ENCODE measurements around the gene SYNE2.
"Not testable (repeated sequence)": the region's sequence is repeated elsewhere in the genome, so short reads cannot be mapped to it uniquely, and the experiment has no call there.

The SYNE2 gene

DNA sequence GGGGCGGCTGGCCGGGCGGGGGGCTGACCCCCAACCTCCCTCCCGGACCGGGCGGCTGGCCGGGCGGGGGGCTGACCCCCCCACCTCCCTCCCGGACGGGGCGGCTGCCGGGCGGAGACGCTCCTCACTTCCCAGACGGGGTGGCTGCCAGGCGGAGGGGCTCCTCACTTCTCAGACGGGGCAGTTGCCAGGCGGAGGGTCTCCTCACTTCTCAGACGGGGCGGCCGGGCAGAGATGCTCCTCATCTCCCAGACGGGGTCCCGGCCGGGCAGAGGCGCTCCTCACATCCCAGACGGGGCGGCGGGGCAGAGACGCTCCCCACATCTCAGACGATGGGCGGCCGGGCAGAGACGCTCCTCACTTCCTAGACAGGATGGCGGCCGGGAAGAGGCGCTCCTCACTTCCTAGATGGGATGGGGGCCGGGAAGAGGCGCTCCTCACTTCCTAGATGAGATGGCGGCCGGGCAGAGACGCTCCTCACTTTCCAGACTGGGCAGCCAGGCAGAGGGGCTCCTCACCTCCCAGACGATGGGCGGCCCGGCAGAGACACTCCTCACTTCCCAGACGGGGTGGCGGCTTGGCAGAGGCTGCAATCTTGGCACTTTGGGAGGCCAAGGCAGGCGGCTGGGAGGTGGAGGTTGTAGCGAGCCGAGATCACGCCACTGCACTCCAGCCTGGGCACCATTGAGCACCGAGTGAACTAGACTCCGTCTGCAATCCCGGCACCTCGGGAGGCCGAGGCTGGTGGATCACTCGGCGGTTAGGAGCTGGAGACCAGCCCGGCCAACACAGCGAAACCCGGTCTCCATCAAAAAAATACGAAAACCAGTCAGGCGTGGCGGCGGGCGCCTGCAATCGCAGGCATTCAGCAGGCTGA, 185.3 kb downstream of the SYNE2 start:
- DNase-seq, result not testable (repeated sequence)

- DNase-seq, result no peak
Observed at GRCh38 chr14:64038841-64039542, 186.2 kb downstream of the SYNE2 start.

- no peak for DNase-seq
Observed at GRCh38 chr14:64040044-64040443, 187.2 kb downstream of the SYNE2 start.

DNA sequence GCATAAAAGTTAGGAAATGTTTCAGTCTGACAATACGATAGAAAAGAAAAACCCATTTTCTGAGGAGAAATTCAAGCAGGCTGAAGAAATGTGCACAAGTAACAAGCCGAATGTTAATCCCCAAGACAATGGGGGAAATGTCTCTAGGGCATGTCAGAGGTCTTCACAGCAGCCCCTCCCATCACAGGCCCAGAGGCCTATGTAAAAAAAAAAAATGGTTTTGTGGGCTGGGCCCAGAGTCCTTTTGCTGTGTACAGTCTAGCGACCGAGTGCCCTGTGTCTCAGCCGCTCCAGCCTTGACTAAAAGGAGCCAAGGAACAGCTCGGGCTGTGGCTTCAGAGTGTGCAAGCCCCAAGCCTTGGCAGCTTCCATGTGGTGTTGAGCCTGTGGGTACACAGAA, 190.5 kb downstream of the SYNE2 start:
- not testable (repeated sequence) for DNase-seq

GRCh38 chr14:64045091-64045490, 192.3 kb downstream of the SYNE2 start:
- DNase-seq, result no peak

- DNase-seq, result no peak
Observed at GRCh38 chr14:64049616-64050381, 197.0 kb downstream of the SYNE2 start.

DNA sequence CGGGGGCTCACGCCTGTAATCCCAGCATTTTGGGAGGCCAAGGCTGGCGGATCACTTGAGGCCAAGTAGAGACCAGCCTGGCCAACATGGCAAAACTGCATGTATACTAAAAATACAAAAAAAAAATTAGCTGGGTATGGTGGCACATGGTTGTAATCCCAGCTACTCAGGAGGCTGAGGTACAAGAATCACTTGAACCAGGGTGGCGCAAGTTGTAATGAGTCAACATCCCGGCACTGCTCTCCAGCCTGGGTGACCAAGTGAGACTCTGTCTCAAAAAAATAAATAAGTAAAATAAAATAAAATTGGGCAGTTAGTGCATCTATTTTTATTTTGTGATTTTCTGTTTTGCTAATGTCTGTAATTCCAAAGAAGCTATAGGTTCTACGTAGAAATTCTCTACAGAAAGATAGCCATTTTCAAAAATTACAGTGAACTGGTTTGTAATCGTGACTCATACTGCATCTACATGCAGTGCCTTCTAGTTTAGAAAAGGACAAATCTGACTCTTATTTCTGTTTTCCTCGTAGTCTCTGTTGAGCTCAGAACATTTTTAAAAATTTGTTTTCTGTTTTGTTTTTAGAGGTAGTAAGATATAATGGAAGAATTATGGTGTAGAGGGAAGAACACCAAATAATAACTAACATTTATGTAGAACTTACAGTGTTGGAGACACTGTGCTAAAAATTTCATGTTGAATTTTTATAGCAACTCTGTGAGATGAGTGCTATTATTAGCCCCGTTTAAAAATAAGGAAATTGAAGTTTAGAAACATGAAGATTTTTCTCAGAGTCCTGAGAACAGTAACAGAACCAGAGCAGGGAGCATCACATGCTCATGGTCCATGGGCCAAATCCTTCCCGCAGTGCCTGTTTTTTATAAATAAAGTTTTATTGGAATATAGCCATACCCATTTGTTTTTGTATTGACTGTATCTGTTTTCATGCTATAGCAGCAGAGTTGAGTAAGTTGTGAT, 201.2 kb downstream of the SYNE2 start:
- DNase-seq, result no peak

- DNase-seq, result no peak
Observed at GRCh38 chr14:64059454-64060198, 206.8 kb downstream of the SYNE2 start.

- DNase-seq, result no peak
Observed at GRCh38 chr14:64060199-64060545, 207.4 kb downstream of the SYNE2 start.

DNA sequence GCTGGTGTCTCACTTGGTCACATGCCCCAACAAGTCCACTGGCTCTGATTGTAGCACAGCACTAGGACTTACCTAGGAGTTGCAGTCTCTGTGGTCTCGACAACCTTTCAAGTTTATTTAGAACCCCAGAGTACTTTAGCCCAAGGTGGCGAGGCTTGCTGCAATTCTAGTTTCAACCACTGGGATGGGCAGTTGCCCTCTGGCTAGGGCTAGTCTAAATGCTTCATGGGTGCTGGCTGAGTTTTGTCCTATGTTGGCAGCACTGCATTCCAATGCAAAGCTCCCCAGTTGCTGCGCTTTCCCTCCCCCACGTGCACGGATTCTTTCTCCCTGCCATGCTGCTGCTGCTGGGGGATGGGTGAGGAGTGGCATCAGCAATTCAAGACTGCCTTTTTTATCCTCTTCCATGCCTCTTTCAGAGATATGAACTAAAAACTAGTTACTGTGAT, 207.9 kb downstream of the SYNE2 start:
- no peak for DNase-seq

DNA sequence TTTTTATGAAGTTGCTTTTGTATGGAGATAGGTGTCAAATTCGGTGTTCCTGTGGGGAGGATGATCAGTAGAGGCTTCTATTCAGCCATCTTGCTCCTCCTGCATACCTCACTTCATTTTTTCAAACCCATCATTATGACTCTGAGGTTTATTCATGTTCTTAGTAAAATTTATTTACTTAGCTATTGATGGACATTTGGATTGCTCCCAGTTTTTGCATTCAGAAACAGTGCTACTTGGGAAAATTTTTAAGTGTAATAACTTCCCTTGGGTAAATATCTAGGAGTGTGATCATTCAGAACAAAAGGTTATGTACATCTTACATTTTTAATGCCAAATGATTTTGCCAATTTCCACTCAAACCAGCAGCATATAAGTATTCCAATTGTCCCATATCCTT, 208.3 kb downstream of the SYNE2 start:
- no peak for DNase-seq

DNA sequence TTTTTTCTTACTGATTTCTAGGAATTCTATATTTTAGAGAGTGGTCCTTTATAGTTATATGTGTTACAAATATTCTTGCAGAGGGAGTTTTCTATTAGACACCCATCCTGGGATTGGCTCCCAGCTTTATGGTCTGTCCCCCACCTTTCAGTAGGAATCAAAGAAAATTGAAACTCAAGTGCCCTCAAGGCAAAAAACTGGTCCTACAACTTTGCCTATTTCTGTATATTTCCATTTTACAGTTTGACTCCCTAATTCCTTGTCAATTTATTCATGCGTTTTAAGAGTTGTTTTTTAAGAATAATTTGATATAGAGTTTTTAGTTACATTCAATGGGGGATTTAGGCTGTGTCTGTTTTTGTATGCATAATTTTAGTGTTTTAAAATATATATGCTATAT, 208.9 kb downstream of the SYNE2 start:
- no peak for DNase-seq

DNA sequence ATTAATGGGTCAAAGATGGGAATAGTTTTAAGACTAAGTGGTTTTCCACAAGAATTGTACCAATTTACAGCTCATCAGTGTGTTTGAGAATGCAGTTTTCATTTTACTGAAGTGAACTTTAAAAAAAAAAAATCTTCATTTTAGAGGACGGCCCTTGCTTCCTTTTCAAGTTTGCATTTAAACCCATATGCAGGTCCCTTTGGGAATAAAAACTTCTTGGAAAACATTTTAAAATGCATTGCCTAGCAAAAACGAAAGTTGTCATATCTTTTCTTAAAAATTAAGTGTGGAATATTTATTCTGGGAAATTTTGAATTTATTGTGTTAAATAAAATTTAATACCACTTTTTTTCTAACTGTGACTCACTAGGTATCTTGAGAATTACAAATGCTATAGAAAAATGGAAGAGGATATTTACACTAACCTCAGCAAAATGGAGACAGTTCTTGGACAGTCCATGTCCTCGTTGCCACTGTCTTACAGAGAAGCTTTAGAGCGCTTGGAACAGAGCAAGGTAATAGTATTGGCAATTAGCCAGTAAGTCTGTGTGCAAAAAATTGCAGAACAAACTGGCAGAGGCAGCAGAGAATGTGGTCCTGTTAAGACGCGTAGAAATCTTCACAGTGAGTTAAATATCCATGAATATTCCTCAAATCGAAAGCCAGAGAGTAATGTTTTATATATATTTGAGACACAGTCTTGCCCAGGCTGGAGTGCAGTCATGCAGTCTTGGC, 209.7 kb downstream of the SYNE2 start:
- no peak for DNase-seq

- no peak for DNase-seq
Observed at GRCh38 chr14:64064447-64064846, 211.6 kb downstream of the SYNE2 start.

- no peak for DNase-seq
Observed at GRCh38 chr14:64069634-64070359, 217.0 kb downstream of the SYNE2 start.

DNA sequence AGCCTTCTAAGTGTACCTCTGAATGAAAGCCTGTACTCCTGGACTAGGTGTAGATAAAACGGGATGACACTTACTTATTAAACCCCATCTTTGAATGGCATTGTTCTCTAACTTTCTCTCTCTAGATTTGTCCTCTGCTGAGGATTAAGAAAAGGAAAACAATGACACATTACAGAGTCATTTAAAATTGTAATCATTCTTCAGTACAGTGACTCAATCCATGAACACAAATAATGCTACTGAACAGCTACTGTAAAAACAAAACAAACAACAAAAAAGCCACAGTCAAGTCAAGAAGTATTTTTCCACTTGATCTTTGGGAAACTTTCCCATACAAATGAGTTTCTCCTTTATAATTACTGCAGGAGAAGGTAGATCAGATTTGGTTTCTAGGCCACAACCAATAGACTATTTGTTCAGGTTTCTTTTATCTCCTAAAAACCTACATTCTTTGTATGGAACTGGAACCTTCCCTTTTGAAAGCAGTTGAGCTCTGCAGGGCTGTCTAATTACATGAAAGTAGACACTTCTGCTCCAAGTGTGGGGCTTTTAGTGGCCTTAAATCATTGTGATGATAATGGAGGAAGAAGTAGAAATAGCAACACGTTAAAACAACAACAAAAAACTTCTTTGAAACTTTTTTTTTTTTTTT, 222.3 kb downstream of the SYNE2 start:
- DNase-seq, result no peak

DNA sequence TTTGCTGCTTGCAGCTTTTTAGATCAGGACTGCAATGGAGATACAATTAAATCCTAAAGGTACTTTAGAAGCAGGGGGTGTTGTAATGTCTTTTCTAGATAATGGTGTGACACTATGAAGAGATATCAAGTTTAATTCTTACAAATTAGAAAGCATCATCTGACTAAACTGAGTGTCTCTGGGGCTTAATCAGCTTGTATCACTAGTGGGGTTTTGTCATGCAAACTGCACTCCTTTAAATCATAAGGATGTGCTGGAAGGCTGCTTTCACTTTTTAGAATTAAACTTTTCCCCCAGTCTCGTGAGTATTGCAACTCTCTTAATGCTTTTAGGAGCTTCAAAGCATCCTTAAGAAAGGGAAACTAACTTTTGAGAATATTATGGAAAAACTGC, 222.8 kb downstream of the SYNE2 start:
- DNase-seq, result no peak

GRCh38 chr14:64080452-64080851, 227.6 kb downstream of the SYNE2 start:
- no peak for DNase-seq

DNA sequence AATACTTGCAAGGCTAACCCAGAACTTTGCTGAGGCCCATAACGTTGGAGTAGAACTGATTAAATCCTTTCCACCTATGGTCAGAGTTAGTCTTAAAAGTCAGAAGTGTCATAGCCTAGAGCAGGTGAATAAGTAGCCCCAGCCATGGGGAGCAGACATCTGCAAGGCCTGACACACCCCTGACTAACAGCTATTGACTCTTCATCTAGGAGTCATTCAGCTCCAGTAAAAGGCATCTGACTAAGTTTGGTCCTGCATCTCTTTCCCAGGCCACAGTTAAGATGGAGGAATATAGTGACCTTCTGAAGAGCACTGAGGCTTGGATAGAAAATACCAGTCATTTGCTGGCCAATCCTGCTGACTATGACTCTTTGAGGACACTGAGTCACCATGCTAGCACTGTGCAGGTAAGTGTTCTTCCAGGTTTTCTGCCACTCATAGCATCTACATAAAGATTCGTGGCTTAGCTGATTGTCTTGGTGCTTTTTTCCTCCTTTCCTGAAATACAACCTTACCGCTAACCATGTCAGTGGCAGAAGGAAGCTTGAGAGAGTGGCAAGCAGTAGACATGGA, 228.5 kb downstream of the SYNE2 start:
- no peak for DNase-seq
